ENCODE measurements around the gene HECTD1.

GRCh38 chr14:31253746-31254471, 46.3 kb upstream of the HECTD1 start:
- TF ChIP-seq MAX (IDR thresholded peaks at IDR 0.05) (no peak), EP300 (IDR thresholded peaks at IDR 0.05; ENCODE audit: borderline replicate concordance) (no peak), TAF1 (IDR thresholded peaks at IDR 0.05; ENCODE audit: low read depth) (no peak), FOXM1 (IDR thresholded peaks at IDR 0.05; ENCODE audit: borderline replicate concordance, low read depth) (no peak), TEAD4 (IDR thresholded peaks at IDR 0.05) (no peak)
